NCI-H1930 (cell line): ENCODE results near the gene RASA1.

Experiments used
- DNase-seq, 2 experiments: peaks; one replicate each; lab custom pipeline; 2025; lab: John Stamatoyannopoulos, UW

Gene RASA1

DNA sequence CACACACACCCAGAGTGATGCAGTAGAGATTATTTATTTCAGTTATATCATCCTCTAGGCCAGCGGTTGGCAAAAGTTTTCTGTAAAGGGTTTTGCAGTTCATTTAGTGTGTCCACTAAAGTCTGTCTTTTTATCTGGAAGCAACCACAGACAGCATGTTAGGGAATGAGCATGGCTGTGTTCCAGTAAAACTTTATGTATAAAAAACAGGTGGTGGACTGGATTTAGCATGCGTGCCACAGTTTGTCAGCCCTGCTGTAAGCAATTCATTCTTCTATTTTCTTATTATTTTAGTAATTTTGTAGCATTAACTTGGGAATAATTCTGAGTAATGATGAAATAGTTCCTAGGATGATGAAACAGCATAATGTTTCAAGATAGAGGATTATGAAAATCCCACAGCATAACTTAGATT lies 93.4 kb downstream of the RASA1 start:
- no peak for DNase-seq

DNA sequence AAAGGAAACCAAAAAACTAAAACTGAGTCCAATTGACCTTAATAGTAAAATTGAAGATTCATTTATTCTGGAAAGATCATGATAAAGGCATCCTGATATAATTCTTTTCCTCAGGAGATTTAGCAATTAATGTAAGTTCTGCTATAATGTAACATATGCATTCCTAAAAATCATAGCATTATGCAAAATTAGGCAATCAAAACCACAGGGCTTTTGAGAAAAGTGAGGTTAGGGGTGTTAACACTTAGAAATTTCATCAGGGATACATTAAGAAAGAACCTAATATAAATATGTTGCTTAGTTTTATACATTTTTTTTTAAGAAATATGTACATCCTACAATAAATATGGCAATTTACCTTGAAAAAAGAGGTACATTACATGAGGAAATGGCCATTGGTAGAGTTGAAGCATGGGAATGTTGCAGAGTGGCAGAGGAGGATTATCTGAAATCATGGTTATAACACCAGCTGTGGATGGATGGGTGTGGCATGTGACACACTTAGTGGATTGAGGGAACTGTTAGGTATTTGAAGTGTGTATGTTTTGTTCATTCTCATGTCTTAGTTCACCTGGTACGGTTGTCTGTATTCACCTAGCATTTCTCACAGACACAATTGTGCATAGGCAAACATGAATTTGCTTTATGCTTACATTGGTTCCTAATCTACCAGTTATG lies 94.0 kb downstream of the RASA1 start:
- DNase-seq, result no peak

DNA sequence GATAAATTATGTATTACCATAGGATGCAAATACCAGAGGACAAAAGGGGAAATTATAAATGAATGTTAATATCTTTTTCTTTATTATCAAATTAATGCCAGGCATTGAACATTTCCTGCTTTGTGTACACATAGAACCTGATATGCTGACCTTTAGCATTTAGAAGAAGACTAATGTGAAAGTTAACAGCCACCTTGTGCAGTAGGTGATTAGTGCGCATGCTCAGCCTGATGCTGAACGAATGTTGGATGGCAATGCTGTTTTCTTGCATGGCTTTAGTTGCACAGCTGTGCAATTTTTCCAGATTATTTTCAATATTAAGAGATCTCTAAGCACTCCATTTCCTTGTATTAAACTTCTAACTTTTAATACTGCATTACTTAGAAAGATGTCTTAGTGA lies 99.6 kb downstream of the RASA1 start:
- DNase-seq, result no peak

DNA sequence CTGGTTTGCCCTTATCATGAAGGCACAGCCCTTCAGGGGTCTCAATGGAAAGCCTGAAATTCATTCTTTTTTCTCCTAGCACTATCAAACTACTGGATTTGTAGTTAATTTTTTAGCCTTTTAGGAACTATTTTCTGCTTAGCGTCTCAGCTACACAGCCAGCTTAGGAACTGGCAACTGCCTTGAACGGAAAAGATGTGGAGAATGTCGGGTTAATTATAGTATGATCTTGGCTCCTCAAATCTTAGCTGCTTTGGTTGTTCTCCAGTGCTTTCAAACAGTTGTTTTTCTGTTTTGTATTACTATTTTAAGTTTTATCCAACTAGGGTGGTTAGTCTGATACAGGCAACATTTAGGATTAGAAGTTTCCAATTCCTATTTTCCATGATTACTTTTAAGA lies 100.9 kb downstream of the RASA1 start:
- DNase-seq, result no peak

- DNase-seq, result no peak
Observed at GRCh38 chr5:87369431-87369830, 101.7 kb downstream of the RASA1 start.

DNA sequence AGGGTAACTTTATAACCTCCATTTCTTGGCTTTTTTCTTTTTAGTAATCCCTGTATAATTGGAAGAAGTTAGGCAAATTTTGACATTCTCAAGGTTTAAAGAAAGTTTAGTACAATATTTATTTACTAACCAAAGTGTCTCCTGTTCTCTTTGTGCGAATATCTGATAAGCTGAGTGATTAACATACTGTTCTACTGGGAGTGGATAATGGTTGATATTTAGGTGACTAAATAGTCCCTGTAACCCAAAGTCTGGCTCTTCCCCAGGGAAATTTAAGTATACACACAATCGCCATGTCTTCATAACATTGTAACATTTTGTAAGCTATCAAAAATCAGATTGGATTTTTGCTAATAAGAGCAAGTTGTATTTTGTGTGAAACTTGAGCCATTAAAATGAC lies 105.0 kb downstream of the RASA1 start:
- no peak for DNase-seq

DNA sequence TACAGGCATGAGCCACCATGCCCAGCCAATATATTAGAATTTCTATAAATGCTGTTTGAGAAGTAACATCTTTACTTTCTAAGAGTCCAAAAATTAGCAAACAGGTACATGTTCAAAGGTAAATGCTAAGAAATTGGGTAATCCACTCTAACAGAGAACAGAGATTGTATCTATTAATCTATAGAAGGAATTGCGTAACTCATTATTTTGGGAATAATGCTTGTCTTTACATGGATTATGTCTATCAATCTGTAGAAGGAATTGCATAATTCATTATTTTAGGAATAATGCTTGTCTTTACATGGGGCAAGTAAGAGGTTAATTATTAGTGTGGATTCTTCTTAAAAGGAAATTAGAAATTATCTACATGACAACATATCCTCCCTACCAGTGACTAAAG lies 114.5 kb downstream of the RASA1 start:
- DNase-seq, result no peak

- DNase-seq, result no peak
Observed at GRCh38 chr5:87383216-87383615, 115.5 kb downstream of the RASA1 start.

DNA sequence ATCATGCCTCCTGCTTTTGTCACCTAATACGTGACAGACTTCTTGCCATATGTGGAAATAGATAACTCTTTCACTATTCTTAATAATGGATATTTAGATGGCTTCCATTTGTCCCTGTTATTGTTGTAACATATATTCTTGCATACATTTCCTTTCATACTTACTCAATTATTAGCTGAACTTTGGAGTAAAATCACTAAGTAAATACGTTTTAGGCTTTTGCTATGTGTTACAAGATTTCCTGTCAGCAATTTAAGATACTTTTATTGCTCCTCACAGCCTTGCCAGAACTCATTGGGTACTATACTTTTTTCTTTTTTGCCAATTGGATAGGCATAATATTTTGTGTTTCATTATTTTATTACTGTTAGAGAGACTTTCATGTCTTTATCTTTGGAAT lies 118.1 kb downstream of the RASA1 start:
- no peak for DNase-seq

DNA sequence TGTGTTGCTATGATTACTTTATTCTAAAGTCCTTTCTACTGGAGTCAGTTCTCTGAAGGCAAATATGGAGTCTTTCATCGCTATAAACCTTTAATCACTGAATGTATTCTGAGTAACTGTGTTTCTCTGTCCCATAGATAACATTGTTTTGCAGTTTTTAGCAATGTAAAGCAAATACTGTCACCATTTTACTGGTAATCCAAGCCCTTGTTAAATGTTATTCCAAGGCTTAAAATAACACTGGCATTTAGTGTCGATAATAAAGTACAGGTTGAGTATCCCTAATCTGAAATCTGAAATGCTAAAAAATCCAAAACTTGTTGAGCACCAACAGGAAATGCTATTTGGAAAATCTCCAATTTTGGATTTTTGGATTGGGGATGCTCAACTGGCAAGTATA lies 120.4 kb downstream of the RASA1 start:
- DNase-seq, result no peak

DNA sequence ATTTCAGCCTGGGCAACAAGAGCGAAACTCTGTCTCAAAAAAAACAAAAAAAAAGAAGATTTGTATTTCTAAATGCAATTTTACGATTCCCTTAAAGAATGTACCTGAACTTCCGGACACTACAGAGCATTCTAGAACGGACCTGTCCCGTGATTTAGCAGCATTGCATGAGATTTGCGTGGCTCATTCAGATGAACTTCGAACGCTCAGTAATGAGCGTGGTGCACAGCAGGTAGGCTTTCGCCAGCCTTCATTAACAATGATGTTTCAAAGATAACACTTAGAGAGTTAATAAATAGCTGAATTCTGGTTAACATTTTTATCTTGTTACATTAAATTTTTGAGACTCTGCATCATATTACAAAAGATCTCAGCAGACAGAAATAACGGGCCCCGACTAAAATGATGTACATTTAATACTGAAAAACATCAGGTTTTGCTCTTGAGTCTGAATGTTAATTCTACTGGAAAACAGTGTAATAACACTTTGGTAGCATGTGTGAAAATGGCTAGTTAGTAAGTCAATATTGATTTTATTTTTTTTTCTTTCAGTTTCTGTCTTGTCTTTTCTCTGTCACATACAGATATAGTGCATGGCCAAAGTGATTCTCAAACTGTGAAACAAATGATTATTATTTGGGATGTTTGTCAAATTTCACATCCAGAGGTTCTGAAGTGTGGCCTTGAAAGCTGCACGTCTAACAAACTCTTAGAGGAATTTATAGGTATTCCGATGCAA lies 121.8 kb downstream of the RASA1 start:
- DNase-seq, result no peak

DNA sequence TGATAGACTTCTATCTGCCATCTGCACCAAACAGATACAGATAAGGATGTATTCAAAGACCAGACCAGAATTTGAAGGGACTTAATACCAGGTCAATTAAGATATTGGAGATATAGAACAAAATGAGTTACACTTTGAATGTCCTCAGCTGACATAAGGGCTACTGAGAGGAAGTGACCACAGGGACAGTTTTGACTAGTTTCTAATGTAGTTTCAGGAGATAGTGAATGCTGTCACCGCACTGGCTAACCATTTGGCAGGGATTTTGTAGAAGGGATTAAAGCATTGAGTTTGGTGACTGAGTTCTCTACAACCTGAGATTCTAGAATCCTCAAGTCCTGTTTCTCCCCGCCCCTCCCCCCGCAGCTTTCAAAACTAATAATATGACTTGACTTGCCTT lies 122.4 kb downstream of the RASA1 start:
- no peak for DNase-seq

- DNase-seq, result no peak
Observed at GRCh38 chr5:87390576-87391199, 123.0 kb downstream of the RASA1 start.

- DNase-seq, result no peak
Observed at GRCh38 chr5:87392170-87392569, 124.5 kb downstream of the RASA1 start.

- DNase-seq, result no peak
Observed at GRCh38 chr5:87392801-87393200, 125.1 kb downstream of the RASA1 start.

DNA sequence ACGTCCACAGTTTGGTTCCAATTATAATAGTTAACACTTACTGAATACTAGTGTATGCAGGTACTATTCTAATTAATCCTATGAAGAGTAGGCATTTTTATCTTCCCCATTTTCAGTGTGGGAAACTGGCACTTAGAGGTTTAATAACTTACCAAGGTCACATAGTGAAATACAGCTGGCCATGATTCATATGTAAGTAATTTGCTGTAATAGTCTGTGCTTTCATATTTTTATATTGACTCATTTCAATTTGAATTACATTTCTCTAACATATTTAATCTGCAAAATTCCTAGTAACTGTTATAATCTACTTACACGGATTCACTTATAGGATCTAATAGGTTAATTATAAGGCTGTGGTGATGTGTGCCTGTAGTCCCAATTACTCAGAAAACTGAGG lies 125.6 kb downstream of the RASA1 start:
- no peak for DNase-seq

DNA sequence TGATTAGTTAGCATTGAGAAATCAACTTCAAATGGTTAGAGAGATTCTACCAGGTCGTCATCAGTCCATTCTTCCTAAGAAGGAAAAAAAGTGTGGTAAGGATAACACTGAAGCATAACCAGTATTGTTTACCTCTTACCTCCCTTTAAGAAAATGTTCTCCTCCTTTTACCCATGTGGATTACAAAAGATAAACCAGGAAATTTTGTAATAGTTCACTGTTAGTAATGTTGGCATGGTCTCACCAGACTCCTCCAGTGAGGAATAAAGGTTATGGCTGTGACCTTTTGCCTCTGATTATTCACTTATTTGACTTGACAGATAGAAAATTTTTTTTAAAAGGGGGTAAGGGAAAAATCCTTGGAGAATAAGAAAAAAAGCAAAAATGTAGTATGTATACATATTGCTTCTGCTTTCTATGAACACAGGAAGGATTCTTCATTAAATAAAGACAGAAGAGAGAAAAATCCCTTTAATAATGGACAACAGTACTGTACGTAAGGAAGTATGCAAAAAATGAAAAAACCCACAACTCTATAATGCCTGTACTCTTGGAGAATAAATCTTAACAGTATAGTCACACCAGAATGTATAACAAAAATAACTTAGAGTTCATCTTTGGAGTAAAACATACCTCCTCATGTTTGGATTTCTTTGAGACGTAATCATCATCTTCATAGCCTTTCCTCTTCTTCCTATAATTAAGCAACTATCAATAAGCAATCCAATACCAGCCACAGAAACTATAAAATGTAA lies 126.9 kb downstream of the RASA1 start:
- no peak for DNase-seq

DNA sequence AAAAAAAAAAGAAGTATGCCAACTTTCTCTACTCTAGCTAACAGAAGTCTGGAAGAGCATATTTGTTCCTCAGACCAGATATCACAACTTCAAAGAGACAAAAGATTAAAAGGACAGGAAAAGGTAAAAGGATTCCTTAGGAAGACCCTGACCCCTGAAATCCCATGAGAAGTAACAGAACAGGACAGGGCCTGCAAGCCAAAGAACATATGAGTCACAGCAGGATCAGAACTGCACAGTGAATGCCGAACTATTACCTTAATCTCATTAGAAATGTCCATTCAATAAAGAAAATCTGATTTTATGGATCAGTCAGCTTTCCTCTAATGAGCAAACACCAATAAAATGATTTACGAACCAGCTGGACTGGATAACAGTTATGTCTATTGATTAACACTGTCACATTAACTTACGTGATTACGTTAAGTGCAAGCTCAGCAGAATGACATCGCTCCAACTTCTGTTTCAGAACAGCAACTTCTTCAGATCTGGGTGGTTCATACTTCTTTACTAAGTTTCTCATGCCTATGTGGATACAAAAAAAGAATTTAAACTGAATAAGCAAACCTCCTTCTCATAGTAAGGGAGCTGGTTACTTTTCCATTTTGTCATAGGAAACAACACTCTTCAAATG lies 131.4 kb downstream of the RASA1 start:
- DNase-seq, result no peak

DNA sequence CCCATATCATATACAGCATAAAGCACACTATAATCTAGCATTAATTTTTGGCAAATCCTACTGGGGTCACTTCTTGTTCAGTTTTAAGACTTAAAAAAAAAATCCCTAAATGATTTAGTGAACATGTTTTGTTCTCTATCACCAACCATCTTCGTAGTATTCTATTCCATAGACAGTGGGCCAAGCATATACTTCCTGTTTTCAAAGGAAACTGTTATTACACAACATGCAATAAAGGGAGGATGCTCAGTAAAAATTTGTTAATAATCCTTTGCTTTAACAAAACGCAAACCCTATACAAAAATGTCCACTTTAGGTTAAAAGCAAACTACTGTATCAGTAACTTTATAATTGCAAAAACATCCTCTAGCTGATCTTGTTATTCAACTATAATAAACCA lies 132.0 kb downstream of the RASA1 start:
- no peak for DNase-seq

GRCh38 chr5:87400305-87400899 lies 132.7 kb downstream of the RASA1 start:
- no peak for DNase-seq

DNA sequence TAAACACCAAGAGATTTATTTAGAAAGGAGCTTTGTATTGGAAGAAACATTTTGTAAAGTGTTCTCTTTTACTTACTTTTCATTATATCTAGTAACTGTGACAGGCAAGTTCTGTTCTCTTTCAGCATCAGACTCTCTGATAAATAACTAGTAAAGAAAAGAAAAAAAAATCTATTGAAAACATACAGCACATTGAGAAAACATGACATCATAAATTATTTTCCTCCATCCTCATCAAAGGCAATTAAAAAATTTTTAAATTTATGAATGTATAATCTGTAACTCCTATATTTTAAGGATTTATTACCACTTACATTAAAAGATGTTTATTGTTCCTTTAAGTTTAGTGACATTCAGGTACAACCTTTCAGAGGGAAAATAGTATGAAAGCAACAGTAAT lies 133.9 kb downstream of the RASA1 start:
- no peak for DNase-seq

DNA sequence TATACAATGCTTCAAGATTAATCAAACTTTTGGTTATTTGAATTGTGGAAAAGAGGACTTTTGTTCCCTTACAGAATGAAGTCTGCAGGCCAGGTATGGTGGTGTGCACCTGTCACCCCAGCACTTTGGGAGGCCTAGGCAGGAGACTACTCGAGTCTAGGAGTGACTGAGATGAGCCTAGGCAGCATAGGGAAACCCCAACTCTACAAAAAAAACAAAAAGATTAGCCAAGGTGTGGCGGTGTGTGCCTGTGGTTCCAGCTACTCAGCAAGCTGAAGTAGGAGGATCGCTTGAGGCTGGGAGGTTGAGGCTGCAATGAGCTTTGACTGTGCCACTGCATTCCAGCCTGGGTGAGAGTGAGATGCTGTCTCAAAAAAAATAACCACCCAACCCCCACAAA lies 135.7 kb downstream of the RASA1 start:
- DNase-seq, result no peak
